Psoas muscle (tissue), 8 donors: Measurements from ENCODE around the gene STK17A. TPM values are rescaled to one million over a fixed set of nuclear protein-coding genes. Genes with fewer than 3 reads are reported as not detected.
A peak's percentile ranks its signal among the peaks of the same experiment; 100 is the strongest.

Source experiments
- ATAC-seq, 4 donors: fragments of 200-7000 bp; cut with Tn5 transposase; one replicate each; pipeline ENCODE4 v1.9.1; 2020; ENCODE audit warnings: moderate library complexity in 3 of 4, mild to moderate bottlenecking in 2 of 4
- DNase-seq, 2 donors: peaks; one replicate each; pipeline ENCODE4 v3.0.0-alpha.2; 2020
- H3K27ac ChIP-seq: fragments of 200-600 bp; one replicate; pipeline ENCODE4 v1.8.0; 2022
- H3K27me3 ChIP-seq, 3 donors: fragments of 200-600 bp in 1 of 3; one replicate each; pipeline versions ENCODE4 v1.6.1 to v1.8.0; 2013 to 2022; ENCODE audit warnings: low read length in 2 of 3, mild to moderate bottlenecking in 2 of 3, moderate library complexity in 1 of 3; ENCODE audit not compliant: insufficient read depth in 3 of 3
- H3K36me3 ChIP-seq, 2 donors: fragments of 200-600 bp in 1 of 2; one replicate each; pipeline versions ENCODE4 v1.6.1 to v1.8.0; 2013 to 2022; ENCODE audit warnings: low read depth in 1 of 2, mild to moderate bottlenecking in 1 of 2, moderate library complexity in 1 of 2; ENCODE audit not compliant: insufficient read depth in 1 of 2
- H3K4me1 ChIP-seq: fragments of 200-600 bp; one replicate; pipeline ENCODE4 v1.8.0; 2022
- H3K4me3 ChIP-seq: fragments of 200-600 bp; one replicate; pipeline ENCODE4 v1.8.0; 2022; ENCODE audit warnings: mild to moderate bottlenecking
- H3K9me3 ChIP-seq: fragments of 200-600 bp; one replicate; pipeline ENCODE4 v1.8.0; 2022
- WGBS, 3 donors: extraction: QIAGEN DNeasy Blood & Tissue Kit; methylation state at CpG; one replicate each; pipeline versions ENCODE4 v1.1.6 to v1.1.7; 2013; 5-methylcytosine and 5-hydroxymethylcytosine counted together
- intact Hi-C, 2 donors: fragments of 100-400 bp; cut with DNase I; formaldehyde crosslinking; loops; one replicate each; pipeline versions ENCODE4 v1.11.0 to v1.14.2; 2022
- polyA plus RNA-seq, 3 donors: library from polyadenylated mRNA; stranded (reverse); fragments of 200-250 nt; gene quantifications; one replicate each; pipeline ENCODE4 v1.2.3, GENCODE V29; 2013
- total RNA-seq, 4 donors: library from RNA; stranded (reverse); fragmentation: NEBNext Ultra II Directional in 2 of 4; extraction: Animal tissue kit (Norgen Biotek cat#: 25700) in 2 of 4; gene quantifications; one replicate each; pipeline versions ENCODE4 v1.2.1 to v1.2.4, GENCODE V29; 2021 to 2023
- TF ChIP-seq, protein P1 (sequence below): fragments of 200-600 bp; IDR thresholded peaks from one replicate; pipeline ENCODE4 v1.8.0; 2022; ENCODE audit warnings: antibody characterized with exemption
- donor health status: healthy with polysubstance abuse.
- donor health status: DM: no; HTN: no; CAD: no; lungs with moderate emphysema.
- donor health status: Bipolar disorder and iron deficiency.
- donor health status: healthy.
- donor health status: DM: yes; HTN: yes; CAD: no.
- donor health status: DM: no; HTN: no; CAD: no.
- donor health status: DM: no; HTN: no; CAD: no.
- donor health status: DM: yes; HTN: yes; CAD: no.

Gene STK17A
- total and polyA plus RNA-seq, 7 donors, result 16.5 to 47.5 (median 21.4) TPM

DNA sequence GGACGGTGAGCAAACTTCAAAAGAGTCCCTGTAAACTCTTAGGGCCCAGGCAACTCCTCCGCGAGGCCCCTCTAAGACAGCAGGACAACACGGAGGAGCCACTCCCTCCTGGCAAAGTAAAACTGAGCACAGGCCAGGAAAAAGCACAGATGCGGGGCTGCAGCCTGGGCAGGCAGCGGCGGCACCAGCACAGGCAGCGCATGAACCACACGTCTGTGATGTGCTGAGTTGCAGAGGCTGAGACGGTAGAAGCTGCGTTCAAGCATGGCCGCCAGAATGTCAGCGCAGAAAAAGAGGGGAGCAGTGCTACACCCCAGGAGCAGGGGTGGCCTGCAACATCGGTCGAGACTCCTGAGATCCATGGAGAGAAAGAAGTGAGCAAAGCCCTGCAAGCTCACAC, 46.1 kb upstream of the STK17A start:
- no peaks in the 10 kb centered on the region for H3K4me1 ChIP-seq
- intact Hi-C loops, result no loop called here
- 76 to 80% (median 78%) methylated on average over 15 of the region's 15 CpGs for WGBS, 3 donors
- no peak for ATAC-seq
- no peak for DNase-seq
- no peak overlapping the region for H3K4me3 ChIP-seq
- TF ChIP-seq, protein P1, sequence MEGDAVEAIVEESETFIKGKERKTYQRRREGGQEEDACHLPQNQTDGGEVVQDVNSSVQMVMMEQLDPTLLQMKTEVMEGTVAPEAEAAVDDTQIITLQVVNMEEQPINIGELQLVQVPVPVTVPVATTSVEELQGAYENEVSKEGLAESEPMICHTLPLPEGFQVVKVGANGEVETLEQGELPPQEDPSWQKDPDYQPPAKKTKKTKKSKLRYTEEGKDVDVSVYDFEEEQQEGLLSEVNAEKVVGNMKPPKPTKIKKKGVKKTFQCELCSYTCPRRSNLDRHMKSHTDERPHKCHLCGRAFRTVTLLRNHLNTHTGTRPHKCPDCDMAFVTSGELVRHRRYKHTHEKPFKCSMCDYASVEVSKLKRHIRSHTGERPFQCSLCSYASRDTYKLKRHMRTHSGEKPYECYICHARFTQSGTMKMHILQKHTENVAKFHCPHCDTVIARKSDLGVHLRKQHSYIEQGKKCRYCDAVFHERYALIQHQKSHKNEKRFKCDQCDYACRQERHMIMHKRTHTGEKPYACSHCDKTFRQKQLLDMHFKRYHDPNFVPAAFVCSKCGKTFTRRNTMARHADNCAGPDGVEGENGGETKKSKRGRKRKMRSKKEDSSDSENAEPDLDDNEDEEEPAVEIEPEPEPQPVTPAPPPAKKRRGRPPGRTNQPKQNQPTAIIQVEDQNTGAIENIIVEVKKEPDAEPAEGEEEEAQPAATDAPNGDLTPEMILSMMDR, result no peak
- no peaks in the 10 kb centered on the region for H3K9me3 ChIP-seq
- no peak overlapping the region for H3K27ac ChIP-seq
- no peaks in the 10 kb centered on the region for H3K36me3 ChIP-seq
- no peaks in the 10 kb centered on the region for H3K27me3 ChIP-seq

DNA sequence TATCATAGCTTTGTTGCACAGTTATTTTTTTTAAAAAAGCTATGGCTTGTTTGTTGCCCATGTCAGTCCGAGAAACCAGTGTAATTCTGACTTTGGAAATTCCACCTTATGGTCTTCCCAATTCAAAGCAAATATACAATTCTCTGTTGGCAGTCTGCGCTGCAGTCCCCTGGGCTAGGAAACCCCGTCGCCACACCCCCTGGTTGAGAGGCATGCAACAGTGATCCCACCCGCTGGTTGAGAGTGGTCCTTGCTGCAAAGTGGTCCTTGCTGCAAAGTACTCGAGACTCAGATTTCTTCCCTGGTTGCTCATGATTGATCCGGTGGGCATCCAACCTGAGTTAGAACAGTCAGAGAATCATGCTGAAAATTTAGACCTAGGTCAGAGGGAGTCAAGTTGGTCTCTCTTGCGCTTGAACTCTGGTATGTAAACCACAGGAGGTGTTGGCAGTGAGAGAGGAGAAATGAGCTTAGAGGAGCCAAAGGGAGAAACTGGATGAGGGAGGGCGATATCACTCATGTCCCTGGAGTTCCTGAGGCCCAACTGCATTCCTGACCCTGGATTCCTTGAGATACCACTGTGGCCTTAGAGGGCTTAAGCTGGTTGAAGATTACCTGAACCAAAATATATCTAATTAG, 45.0 kb upstream of the STK17A start:
- peak in 3 of 4 donors; percentile 55 to 79 (median 60) for ATAC-seq
- intact Hi-C loops, result no loop called here
- no peak for DNase-seq
- Histone ChIP-seq H3K4me3 (no peak overlapping the region), H3K36me3 (no peaks in the 10 kb centered on the region), H3K4me1 (no peaks in the 10 kb centered on the region), H3K9me3 (no peaks in the 10 kb centered on the region), H3K27ac (peak overlapping the region; percentile 43), H3K27me3 (no peaks in the 10 kb centered on the region)
- WGBS, 3 donors, result 78 to 80% (median 80%) methylated on average over 9 of the region's 9 CpGs
- TF ChIP-seq, protein P1, result no peak

- H3K27ac ChIP-seq, result peak overlapping the region; percentile 43
- TF ChIP-seq, protein P1, result no peak
These were observed 44.5 kb upstream of the STK17A start for GRCh38 chr7:43538404-43538771.

GRCh38 chr7:43540471-43540870, 42.4 kb upstream of the STK17A start:
- Histone ChIP-seq H3K9me3 (no peaks in the 10 kb centered on the region), H3K27ac (no peak overlapping the region), H3K36me3 (no peaks in the 10 kb centered on the region), H3K4me1 (no peaks in the 10 kb centered on the region), H3K27me3 (no peaks in the 10 kb centered on the region), H3K4me3 (no peak overlapping the region)
- 90 to 96% (median 93%) methylated on average over 3 of the region's 3 CpGs for WGBS, 3 donors
- ATAC-seq (no peak), DNase-seq (no peak)
- intact Hi-C loops, result no loop called here
- TF ChIP-seq, protein P1, result no peak

More at GRCh38 chr7:43538404-43538771, 44.5 kb upstream of the STK17A start:
- ATAC-seq, result peak; percentile 63 to 77 (median 70)
- Histone ChIP-seq H3K4me3 (no peak overlapping the region), H3K9me3 (no peaks in the 10 kb centered on the region), H3K4me1 (no peaks in the 10 kb centered on the region), H3K36me3 (no peaks in the 10 kb centered on the region), H3K27me3 (no peaks in the 10 kb centered on the region)
- no peak for DNase-seq
- WGBS, 3 donors, result 51 to 75% (median 51%) methylated on average over 4 of the region's 4 CpGs
- intact Hi-C loops, result no loop called here

GRCh38 chr7:43542716-43543115, 40.2 kb upstream of the STK17A start:
- 93 to 97% (median 95%) methylated on average over 5 of the region's 5 CpGs for WGBS, 3 donors

More at GRCh38 chr7:43542716-43543115, 40.2 kb upstream of the STK17A start:
- intact Hi-C loops, result no loop called here
- DNase-seq (no peak), ATAC-seq (no peak)
- Histone ChIP-seq H3K9me3 (no peaks in the 10 kb centered on the region), H3K36me3 (no peaks in the 10 kb centered on the region), H3K27me3 (no peaks in the 10 kb centered on the region), H3K4me3 (no peak overlapping the region), H3K4me1 (no peaks in the 10 kb centered on the region), H3K27ac (no peak overlapping the region)
- TF ChIP-seq, protein P1, result no peak
